Large intestine (tissue), 3 donors: ENCODE results near the gene MUSK. TPM values are rescaled to one million over a fixed set of nuclear protein-coding genes. Genes with fewer than 3 reads are reported as not detected.
"Not testable (repeated sequence)": the region's sequence is repeated elsewhere in the genome, so short reads cannot be mapped to it uniquely, and the experiment has no call there.

Experiments used
- DNase-seq, 2 donors: peaks; one replicate each; pipeline versions ENCODE4 v3.0.0 to v3.0.0-alpha.2; 2013
- H3K27ac ChIP-seq: one replicate; pipeline ENCODE4 v1.5.1; 2013; ENCODE audit warnings: low read length
- H3K27me3 ChIP-seq: 2 replicates; pipeline ENCODE4 v1.6.1; 2013; ENCODE audit warnings: low read length; ENCODE audit not compliant: control insufficient read depth, insufficient read depth
- H3K36me3 ChIP-seq: 2 replicates; pipeline ENCODE4 v1.6.1; 2013; ENCODE audit warnings: low read length; ENCODE audit not compliant: control insufficient read depth, insufficient read depth
- H3K4me1 ChIP-seq: one replicate; pipeline ENCODE4 v1.6.1; 2013; ENCODE audit warnings: low read length; ENCODE audit not compliant: control insufficient read depth, insufficient read depth
- H3K4me3 ChIP-seq: one replicate; pipeline ENCODE4 v1.5.1; 2013; ENCODE audit warnings: low read length
- H3K9me3 ChIP-seq: one replicate; pipeline ENCODE4 v1.6.1; 2013; ENCODE audit warnings: mild to moderate bottlenecking, low read depth, low read length, moderate library complexity; ENCODE audit not compliant: control insufficient read depth
- WGBS: methylation state at CpG from one replicate; pipeline ENCODE4 v1.1.5; 2013; ENCODE audit warnings: low lambda C conversion rate; ENCODE audit not compliant: insufficient coverage; 5-methylcytosine and 5-hydroxymethylcytosine counted together
- polyA plus RNA-seq: library from polyadenylated mRNA; unstranded; fragments of 120-200 nt; gene quantifications from one replicate; pipeline ENCODE4 v1.2.1, GENCODE V29; 2013

The MUSK gene
- polyA plus RNA-seq, 1 donor = 1.1 TPM

DNA sequence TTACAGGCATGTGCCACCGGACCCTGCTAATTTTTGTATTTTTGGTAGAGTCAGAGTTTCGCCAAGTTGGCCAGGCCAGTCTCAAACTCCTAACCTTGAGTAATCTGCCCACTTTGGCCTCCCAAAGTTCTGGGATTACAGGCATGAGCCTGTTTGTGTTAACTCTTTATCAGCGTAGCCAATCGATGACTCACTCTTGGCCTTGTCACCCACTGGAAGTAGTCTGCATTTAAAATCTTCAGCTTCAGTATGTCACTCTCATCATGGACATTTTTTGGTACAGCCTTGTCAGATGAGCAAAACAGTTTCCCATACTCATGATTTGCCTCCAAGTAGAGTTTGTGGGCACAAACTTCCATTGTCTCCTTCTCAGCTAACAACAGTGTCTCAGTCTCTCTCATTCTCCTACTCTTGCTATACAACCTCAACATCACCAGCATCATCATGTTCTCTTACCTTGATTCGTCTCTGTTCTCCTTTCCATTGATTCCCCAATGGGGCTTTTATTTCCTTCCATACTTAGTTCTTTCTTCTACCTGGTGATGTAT, 22.5 kb downstream of the MUSK start:
- Histone ChIP-seq H3K9me3 (no peaks in the 10 kb centered on the region), H3K4me3 (no peak overlapping the region), H3K27ac (no peak overlapping the region), H3K36me3 (no peaks in the 10 kb centered on the region), H3K27me3 (no peaks in the 10 kb centered on the region), H3K4me1 (no peaks in the 10 kb centered on the region)
- DNase-seq = no peak
- WGBS = no CpG with 5 or more reads among the region's 5 CpGs

DNA sequence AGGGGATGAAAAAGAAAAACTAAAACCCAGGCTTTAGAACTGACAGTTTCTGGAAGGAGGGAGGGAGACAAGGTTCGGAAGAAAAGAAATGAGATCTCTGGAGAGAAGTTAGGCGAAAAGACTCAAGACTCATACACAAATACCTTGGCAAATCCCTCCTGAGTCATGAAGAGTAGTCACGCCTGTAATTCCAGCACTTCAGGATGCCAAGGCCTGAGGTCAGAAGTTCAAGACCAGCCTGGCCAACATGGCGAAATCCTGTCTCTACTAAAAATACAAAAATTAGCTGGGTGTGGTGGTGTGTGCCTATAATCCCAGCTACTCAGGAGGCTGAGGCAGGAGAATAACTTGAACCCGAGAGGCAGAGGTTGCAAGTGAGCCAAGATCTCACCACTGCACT, 27.3 kb downstream of the MUSK start:
- H3K9me3 ChIP-seq, DNase-seq, H3K36me3 ChIP-seq, H3K27ac ChIP-seq, H3K4me1 ChIP-seq, H3K4me3 ChIP-seq, H3K27me3 ChIP-seq: not testable (repeated sequence)
- 100% methylated on average over 1 of the region's 5 CpGs for WGBS

DNA sequence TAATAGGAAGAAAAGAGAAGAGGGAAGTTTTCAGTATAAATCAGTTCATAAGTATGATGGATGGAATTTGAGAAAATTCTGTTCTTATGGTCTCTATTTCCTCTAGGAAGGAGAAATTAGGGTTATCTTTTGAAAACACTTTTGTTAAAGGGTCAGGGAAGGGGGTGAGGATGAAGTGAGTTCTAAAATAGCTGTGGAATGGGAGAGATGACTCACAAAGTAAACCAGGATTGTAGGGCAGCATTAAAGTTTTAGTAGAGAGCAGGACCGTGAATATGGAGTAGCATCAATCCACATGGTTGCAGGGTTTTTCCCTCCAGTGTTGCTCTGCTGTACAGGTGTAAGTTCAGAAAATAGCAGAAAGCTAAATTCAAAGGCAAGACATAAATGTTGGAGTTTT, 32.4 kb downstream of the MUSK start:
- DNase-seq = no peak
- Histone ChIP-seq H3K4me1 (no peaks in the 10 kb centered on the region), H3K9me3 (no peaks in the 10 kb centered on the region), H3K27ac (no peak overlapping the region), H3K4me3 (no peak overlapping the region), H3K36me3 (no peaks in the 10 kb centered on the region), H3K27me3 (no peaks in the 10 kb centered on the region)
- 50% methylated on average over 1 of the region's 1 CpG for WGBS

DNA sequence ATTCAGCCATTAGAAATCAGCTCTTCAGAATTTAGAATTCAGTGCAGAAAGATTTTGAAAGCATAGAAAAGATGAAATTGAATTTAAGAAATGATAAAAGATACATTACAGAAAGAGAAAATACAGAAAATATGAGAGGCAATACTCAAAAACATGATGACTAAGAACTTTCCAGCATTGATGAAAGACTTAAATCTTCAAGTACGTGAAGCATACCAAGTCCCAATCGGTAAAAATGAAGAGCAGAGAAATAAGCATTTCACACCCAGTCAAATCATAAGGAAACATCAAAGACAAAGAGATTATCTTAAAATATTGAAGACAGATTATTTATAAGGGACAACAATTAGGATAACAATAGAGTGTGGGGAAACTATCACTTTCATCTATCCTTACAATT, 35.1 kb downstream of the MUSK start:
- no peak overlapping the region for H3K4me3 ChIP-seq
- no peak overlapping the region for H3K27ac ChIP-seq
- no peaks in the 10 kb centered on the region for H3K9me3 ChIP-seq
- H3K36me3 ChIP-seq = no peaks in the 10 kb centered on the region
- DNase-seq = no peak
- no peaks in the 10 kb centered on the region for H3K27me3 ChIP-seq
- no peaks in the 10 kb centered on the region for H3K4me1 ChIP-seq
- WGBS = 73% methylated on average over 2 of the region's 2 CpGs

DNA sequence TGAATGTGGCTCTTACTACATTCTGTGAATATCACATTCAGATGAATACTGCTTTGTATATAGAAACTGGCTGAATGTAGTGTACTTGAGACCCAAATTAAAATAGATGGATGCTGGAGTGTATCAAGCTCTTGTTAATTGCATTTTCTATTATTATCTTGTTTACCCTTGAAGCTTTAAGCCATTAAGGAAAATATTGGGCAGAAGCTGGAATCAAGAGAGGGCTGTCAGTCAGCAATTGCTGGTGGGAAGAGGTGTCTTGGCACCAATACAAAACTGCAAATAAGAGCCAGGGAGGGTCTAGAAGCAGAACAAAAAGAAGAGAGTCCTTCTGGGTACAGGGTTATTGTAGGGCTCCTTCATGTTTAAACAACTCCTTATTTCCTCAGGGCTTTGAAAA, 38.8 kb downstream of the MUSK start:
- H3K27me3 ChIP-seq = no peaks in the 10 kb centered on the region
- H3K27ac ChIP-seq = no peak overlapping the region
- DNase-seq = no peak
- H3K4me3 ChIP-seq = no peak overlapping the region
- H3K36me3 ChIP-seq = no peaks in the 10 kb centered on the region
- H3K9me3 ChIP-seq = no peaks in the 10 kb centered on the region
- H3K4me1 ChIP-seq = no peaks in the 10 kb centered on the region

DNA sequence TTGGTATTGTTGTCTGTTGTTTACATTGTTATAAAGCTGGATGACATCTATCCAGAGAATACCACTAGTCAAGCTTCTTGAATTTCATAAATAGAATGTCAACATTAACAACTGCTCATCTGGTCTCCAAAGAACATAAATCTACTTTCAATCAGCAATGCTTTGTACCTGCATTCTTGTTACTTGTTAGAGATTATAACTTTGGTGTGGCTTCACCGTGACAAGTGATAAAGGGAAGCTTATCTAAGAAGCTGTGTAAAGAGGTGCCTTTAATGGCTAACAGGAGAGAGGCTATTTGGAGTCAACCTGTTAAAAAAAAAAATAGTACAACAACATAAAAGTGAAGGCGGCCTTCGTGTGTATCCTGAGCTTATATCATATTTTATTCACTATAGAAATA, 41.8 kb downstream of the MUSK start:
- Histone ChIP-seq H3K9me3 (no peaks in the 10 kb centered on the region), H3K4me1 (no peaks in the 10 kb centered on the region), H3K27ac (no peak overlapping the region), H3K36me3 (no peaks in the 10 kb centered on the region), H3K4me3 (no peak overlapping the region), H3K27me3 (no peaks in the 10 kb centered on the region)
- 47% methylated on average over 2 of the region's 3 CpGs for WGBS
- DNase-seq = peak in 1 of 2 donors; percentile 21

DNA sequence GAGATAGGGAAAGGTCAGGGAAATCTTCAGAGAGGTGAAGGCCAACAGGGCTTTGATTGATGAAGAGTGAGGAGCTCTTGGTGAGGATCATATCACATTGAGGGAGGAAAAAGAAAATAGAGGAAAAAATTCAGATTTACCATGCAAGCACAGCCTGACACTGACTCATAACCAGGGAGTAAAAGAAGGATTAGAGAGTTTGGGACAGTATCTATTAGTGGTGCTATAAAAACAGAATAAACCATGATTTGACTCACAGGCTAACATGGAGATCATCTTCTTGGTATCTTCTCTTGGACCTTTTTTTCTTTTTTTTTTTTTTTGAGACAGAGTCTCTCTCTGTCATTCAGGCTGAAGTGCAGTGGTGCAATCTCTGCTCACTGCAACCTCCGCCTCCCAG, 44.4 kb downstream of the MUSK start:
- WGBS = no CpG with 5 or more reads among the region's 1 CpG
- no peak for DNase-seq
- H3K27ac ChIP-seq = no peak overlapping the region
- H3K36me3 ChIP-seq = no peaks in the 10 kb centered on the region
- no peaks in the 10 kb centered on the region for H3K4me1 ChIP-seq
- H3K27me3 ChIP-seq = no peaks in the 10 kb centered on the region
- H3K4me3 ChIP-seq = no peak overlapping the region
- no peaks in the 10 kb centered on the region for H3K9me3 ChIP-seq

DNA sequence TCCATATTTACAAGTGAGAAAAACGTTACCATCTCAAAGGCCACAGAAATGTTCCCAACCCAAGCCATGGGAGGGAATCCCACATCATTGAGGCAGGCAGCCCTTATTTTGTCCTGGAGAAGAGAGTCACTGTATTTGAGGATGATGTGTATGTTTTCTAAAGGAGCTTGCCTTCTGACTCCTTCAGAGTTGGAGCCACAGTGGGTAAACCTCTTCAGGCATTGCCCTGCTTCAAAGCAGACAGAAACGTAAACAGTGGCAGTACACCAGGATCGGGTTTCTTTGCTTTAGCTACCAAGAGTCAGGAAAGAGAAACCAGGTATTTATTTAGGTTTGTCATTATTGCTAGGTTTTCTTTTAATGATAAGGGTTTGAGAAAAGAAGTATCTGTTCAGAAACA, 45.7 kb downstream of the MUSK start:
- no peak overlapping the region for H3K27ac ChIP-seq
- no peaks in the 10 kb centered on the region for H3K36me3 ChIP-seq
- no peaks in the 10 kb centered on the region for H3K27me3 ChIP-seq
- WGBS = 20% methylated on average over 1 of the region's 3 CpGs
- H3K9me3 ChIP-seq = no peaks in the 10 kb centered on the region
- no peak for DNase-seq
- H3K4me1 ChIP-seq = no peaks in the 10 kb centered on the region
- H3K4me3 ChIP-seq = no peak overlapping the region

DNA sequence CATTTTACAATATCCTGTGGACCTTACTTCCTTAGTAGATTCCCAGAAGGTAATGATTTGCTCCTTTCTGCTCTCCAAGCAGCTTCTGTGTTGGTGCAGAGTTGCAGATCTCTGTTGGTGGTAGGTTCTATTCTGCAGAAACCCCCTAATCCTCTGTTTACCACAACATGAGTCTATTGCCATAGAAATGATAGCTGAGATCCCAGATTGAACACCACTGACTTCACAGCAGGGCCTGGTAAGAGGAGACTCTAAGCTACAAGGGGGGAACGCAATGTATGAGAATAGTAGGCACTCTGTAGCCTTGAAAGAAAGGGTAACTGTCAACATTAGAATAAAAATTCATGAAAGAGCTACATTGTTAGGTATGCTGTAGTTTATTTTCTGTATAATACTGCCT, 59.5 kb downstream of the MUSK start:
- no peak for DNase-seq
- Histone ChIP-seq H3K4me1 (no peaks in the 10 kb centered on the region), H3K36me3 (no peaks in the 10 kb centered on the region), H3K27ac (no peak overlapping the region), H3K27me3 (no peaks in the 10 kb centered on the region), H3K9me3 (no peaks in the 10 kb centered on the region), H3K4me3 (no peak overlapping the region)
- WGBS = 100% methylated on average over 1 of the region's 1 CpG

DNA sequence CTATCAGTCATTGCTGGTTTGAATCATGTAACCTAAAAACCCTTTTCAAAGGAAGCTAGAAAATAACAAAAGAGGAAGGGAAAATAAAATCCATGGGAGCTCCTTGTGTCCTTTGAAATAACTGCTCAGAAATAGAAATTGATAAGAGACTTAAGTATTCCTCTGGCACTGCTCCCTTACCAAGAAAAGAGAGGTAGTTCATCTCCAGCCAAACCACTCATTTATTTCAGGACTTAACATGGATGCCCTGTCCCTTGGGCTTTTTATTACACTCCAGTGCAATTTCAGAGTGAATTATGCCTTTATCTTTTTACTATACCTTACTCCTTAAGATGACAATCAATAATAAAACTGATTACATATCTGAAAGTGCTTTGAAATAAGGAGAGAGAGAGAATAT, 61.0 kb downstream of the MUSK start:
- H3K4me1 ChIP-seq = no peaks in the 10 kb centered on the region
- H3K27me3 ChIP-seq = no peaks in the 10 kb centered on the region
- H3K9me3 ChIP-seq = no peaks in the 10 kb centered on the region
- no peak overlapping the region for H3K27ac ChIP-seq
- DNase-seq = no peak
- no peak overlapping the region for H3K4me3 ChIP-seq
- no peaks in the 10 kb centered on the region for H3K36me3 ChIP-seq

DNA sequence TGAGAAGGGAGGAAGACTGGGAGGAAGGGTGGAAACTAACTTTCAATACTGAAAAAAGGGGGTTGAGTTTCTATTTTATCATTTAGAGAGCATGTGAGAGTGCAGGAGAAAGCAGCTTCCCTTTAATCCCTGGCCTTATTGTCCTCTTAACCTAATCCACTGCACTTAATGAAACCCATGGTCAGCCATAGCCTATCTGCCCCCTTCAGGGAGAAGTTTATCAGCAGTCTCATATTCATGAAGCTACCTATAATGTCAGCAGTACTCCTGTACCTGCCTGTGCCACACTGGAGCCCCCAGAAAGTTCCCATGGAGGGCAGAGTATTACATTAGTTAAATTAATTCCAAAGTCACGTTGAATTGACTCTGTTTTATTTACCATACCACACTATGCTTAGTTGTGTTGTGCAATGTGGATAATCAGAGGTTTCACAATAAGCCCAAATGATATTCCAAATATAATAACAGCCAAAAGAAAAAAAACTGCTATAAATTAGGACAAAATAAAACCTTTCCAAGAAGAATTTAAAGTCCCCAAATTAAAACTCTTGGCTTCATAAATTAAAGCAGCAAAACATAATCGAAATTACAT, 62.9 kb downstream of the MUSK start:
- H3K27ac ChIP-seq = no peak overlapping the region
- H3K4me3 ChIP-seq = no peak overlapping the region
- H3K36me3 ChIP-seq = no peaks in the 10 kb centered on the region
- H3K4me1 ChIP-seq = no peaks in the 10 kb centered on the region
- WGBS = 93% methylated on average over 2 of the region's 2 CpGs
- no peak for DNase-seq
- no peaks in the 10 kb centered on the region for H3K27me3 ChIP-seq
- H3K9me3 ChIP-seq = no peaks in the 10 kb centered on the region
